NOMO-1 treated with DMSO at 0.1 percent for 48 hours (cell line): ENCODE data around the gene LONP2.
"Not testable (repeated sequence)": the region's sequence is repeated elsewhere in the genome, so short reads cannot be mapped to it uniquely, and the experiment has no call there.

Experiments used
- DNase-seq: peaks from one replicate; lab custom pipeline; 2025; ENCODE audit not compliant: unreplicated experiment; lab: John Stamatoyannopoulos, UW

Gene LONP2

GRCh38 chr16:48365025-48365600 is 121.0 kb downstream of the LONP2 start:
- DNase-seq: no peak

GRCh38 chr16:48365601-48366164 is 121.6 kb downstream of the LONP2 start:
- DNase-seq: peak; percentile 67

- peak; percentile 77 for DNase-seq
These were observed 122.3 kb downstream of the LONP2 start for GRCh38 chr16:48366165-48367093.

GRCh38 chr16:48367441-48368049 is 123.4 kb downstream of the LONP2 start:
- DNase-seq: no peak

- no peak for DNase-seq
These were observed 125.7 kb downstream of the LONP2 start for GRCh38 chr16:48369765-48370164.

- DNase-seq: no peak
These were observed 126.1 kb downstream of the LONP2 start for GRCh38 chr16:48370229-48370628.

GRCh38 chr16:48370668-48371392 is 126.7 kb downstream of the LONP2 start:
- DNase-seq: not testable (repeated sequence)

- no peak for DNase-seq
These were observed 127.3 kb downstream of the LONP2 start for GRCh38 chr16:48371393-48371780.

GRCh38 chr16:48372744-48373143 is 128.6 kb downstream of the LONP2 start:
- DNase-seq: no peak

- DNase-seq: no peak
These were observed 129.3 kb downstream of the LONP2 start for GRCh38 chr16:48373258-48374029.

GRCh38 chr16:48374255-48374654 is 130.2 kb downstream of the LONP2 start:
- no peak for DNase-seq

- not testable (repeated sequence) for DNase-seq
These were observed 133.2 kb downstream of the LONP2 start for GRCh38 chr16:48377301-48377700.

- DNase-seq: no peak
These were observed 134.2 kb downstream of the LONP2 start for GRCh38 chr16:48378276-48378675.

- peak; percentile 91 for DNase-seq
These were observed 134.7 kb downstream of the LONP2 start for GRCh38 chr16:48378836-48379235.

- no peak for DNase-seq
These were observed 137.1 kb downstream of the LONP2 start for GRCh38 chr16:48381201-48381600.

GRCh38 chr16:48382131-48382530 is 138.0 kb downstream of the LONP2 start:
- DNase-seq: no peak

GRCh38 chr16:48383009-48383876 is 139.1 kb downstream of the LONP2 start:
- no peak for DNase-seq

- DNase-seq: no peak
These were observed 139.9 kb downstream of the LONP2 start for GRCh38 chr16:48383877-48384519.
